ENCODE data around the gene COL27A1.

COL27A1 gene

DNA sequence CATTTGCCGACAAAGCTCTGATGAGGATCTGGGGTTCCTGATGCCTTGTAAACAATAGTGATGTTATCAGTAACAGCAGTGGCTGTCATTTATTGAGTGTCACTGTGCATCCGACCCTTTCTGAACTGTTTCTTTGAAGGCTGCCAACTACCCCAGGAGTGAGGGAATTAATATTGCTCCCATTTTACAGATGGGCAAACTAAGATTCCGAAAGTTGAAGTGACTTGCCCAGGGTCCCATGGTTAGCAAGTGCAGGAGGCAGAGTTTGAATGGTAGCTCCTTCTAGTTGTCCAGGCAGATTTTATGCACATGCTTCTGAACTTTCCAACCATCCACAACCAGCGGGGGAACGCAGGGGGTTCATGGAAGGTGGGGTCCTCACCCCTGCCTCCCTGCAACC, 81.9 kb downstream of the COL27A1 start:
- TF ChIP-seq ZNF37A (tag by site-specific recombination; IDR thresholded peaks at IDR 0.05) (no peak), SETDB1 (IDR thresholded peaks at IDR 0.05; ENCODE audit: insufficient read length, low read length) (no peak), BCL11A (tag by site-specific recombination; IDR thresholded peaks at IDR 0.05; ENCODE audit: low read depth) (no peak), ZNF157 (tag by site-specific recombination; IDR thresholded peaks at IDR 0.05) (no peak)
- Histone ChIP-seq H3K27ac (ENCODE audit: extremely low read depth, low read depth, low read length) (no peak overlapping the region), H3K4me1 (ENCODE audit: control insufficient read depth, insufficient read depth, low read length) (no peaks in the 10 kb centered on the region), H3K4me3 (ENCODE audit: low read depth, low read length) (no peak overlapping the region), H3K9me3 (ENCODE audit: control insufficient read depth, insufficient read depth, low read depth, low read length) (no peaks in the 10 kb centered on the region), H3K36me3 (ENCODE audit: control insufficient read depth in 2 of 2, insufficient read depth in 1 of 2, low read length in 2 of 2) (no peaks in the 10 kb centered on the region)
- ChIA-PET CTCF (interaction anchor here (0.7 to 1.6 kb wide), 3 partner anchors 27 to 130 kb away, joined by 4 to 5 read pairs (median 4); no protein-coding TSS in a partner anchor), POLR2A (no interaction called here)

GRCh38 chr9:114237781-114238180, 82.4 kb downstream of the COL27A1 start:
- TF ChIP-seq ZNF302 (tag by site-specific recombination; IDR thresholded peaks at IDR 0.05; ENCODE audit: low read depth), result no peak
- TF ChIP-seq, protein P1, sequence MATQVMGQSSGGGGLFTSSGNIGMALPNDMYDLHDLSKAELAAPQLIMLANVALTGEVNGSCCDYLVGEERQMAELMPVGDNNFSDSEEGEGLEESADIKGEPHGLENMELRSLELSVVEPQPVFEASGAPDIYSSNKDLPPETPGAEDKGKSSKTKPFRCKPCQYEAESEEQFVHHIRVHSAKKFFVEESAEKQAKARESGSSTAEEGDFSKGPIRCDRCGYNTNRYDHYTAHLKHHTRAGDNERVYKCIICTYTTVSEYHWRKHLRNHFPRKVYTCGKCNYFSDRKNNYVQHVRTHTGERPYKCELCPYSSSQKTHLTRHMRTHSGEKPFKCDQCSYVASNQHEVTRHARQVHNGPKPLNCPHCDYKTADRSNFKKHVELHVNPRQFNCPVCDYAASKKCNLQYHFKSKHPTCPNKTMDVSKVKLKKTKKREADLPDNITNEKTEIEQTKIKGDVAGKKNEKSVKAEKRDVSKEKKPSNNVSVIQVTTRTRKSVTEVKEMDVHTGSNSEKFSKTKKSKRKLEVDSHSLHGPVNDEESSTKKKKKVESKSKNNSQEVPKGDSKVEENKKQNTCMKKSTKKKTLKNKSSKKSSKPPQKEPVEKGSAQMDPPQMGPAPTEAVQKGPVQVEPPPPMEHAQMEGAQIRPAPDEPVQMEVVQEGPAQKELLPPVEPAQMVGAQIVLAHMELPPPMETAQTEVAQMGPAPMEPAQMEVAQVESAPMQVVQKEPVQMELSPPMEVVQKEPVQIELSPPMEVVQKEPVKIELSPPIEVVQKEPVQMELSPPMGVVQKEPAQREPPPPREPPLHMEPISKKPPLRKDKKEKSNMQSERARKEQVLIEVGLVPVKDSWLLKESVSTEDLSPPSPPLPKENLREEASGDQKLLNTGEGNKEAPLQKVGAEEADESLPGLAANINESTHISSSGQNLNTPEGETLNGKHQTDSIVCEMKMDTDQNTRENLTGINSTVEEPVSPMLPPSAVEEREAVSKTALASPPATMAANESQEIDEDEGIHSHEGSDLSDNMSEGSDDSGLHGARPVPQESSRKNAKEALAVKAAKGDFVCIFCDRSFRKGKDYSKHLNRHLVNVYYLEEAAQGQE (tag by site-specific recombination; IDR thresholded peaks at IDR 0.05), result no peak
- TF ChIP-seq SALL2 (tag by site-specific recombination; IDR thresholded peaks at IDR 0.05; ENCODE audit: borderline replicate concordance), result no peak
- no peak for TF ChIP-seq ZNF16 (tag by site-specific recombination; IDR thresholded peaks at IDR 0.05; ENCODE audit: low read depth)
- TF ChIP-seq TRIM28 (IDR thresholded peaks at IDR 0.05; ENCODE audit: borderline replicate concordance, low read length), result no peak
- TF ChIP-seq HIC1 (tag by site-specific recombination; IDR thresholded peaks at IDR 0.05), result no peak
- TF ChIP-seq ZNF394 (tag by site-specific recombination; IDR thresholded peaks at IDR 0.05; ENCODE audit: borderline replicate concordance), result no peak
- no peak for TF ChIP-seq ZNF341 (tag by site-specific recombination; IDR thresholded peaks at IDR 0.05; ENCODE audit: low read depth)
- TF ChIP-seq, protein P2, sequence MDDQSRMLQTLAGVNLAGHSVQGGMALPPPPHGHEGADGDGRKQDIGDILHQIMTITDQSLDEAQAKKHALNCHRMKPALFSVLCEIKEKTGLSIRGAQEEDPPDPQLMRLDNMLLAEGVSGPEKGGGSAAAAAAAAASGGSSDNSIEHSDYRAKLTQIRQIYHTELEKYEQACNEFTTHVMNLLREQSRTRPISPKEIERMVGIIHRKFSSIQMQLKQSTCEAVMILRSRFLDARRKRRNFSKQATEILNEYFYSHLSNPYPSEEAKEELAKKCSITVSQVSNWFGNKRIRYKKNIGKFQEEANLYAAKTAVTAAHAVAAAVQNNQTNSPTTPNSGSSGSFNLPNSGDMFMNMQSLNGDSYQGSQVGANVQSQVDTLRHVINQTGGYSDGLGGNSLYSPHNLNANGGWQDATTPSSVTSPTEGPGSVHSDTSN (CRISPR knock-in tag; IDR thresholded peaks at IDR 0.05), result no peak
- no peak for TF ChIP-seq MZF1 (tag by site-specific recombination; IDR thresholded peaks at IDR 0.05; ENCODE audit: borderline replicate concordance)
- no peak overlapping the region for H3K27ac ChIP-seq (ENCODE audit: extremely low read depth, low read depth, low read length)
- H3K36me3 ChIP-seq (ENCODE audit: control insufficient read depth in 2 of 2, insufficient read depth in 1 of 2, low read length in 2 of 2), result no peaks in the 10 kb centered on the region
- ChIA-PET CTCF (interaction anchor here (0.7 to 1.6 kb wide), 2 partner anchors 19 to 53 kb away, joined by 3 to 5 read pairs; no protein-coding TSS in a partner anchor), POLR2A (no interaction called here)
- no peak overlapping the region for H3K4me3 ChIP-seq (ENCODE audit: low read depth, low read length)
- H3K4me1 ChIP-seq (ENCODE audit: control insufficient read depth, insufficient read depth, low read length), result no peaks in the 10 kb centered on the region
- H3K9me3 ChIP-seq (ENCODE audit: control insufficient read depth, insufficient read depth, low read depth, low read length), result no peaks in the 10 kb centered on the region

DNA sequence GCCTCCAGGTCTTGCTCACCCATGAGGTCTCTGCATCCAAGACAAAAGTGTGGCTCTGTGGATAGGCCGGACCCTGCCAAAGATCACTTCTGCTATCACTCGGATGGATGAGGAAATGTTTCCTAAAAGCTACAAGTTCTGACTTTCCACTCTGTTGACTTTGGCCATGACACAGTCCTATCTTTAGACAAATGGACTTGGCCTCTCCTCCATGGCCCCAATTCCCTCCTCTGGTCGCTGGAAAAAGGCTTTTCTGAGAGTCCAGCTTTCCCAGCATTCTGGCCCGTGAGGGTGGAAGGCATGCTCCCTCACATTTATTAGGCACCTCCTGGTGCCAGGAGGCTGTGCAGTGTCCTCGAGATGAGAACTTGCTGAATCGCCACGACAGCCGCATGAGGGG, 83.1 kb downstream of the COL27A1 start:
- Histone ChIP-seq H3K36me3 (ENCODE audit: control insufficient read depth in 2 of 2, insufficient read depth in 1 of 2, low read length in 2 of 2) (no peaks in the 10 kb centered on the region), H3K4me3 (ENCODE audit: low read depth, low read length) (no peak overlapping the region), H3K27ac (ENCODE audit: extremely low read depth, low read depth, low read length) (no peak overlapping the region), H3K4me1 (ENCODE audit: control insufficient read depth, insufficient read depth, low read length) (no peaks in the 10 kb centered on the region), H3K9me3 (ENCODE audit: control insufficient read depth, insufficient read depth, low read depth, low read length) (no peaks in the 10 kb centered on the region)
- POLR2A ChIA-PET, result no interaction called here
- CTCF ChIA-PET, result interaction anchor here (0.5 to 1.9 kb wide), 3 partner anchors 20 to 784 kb away, joined by 3 to 14 read pairs (median 3); no protein-coding TSS in a partner anchor
- TF ChIP-seq ZNF513 (tag by site-specific recombination; IDR thresholded peaks at IDR 0.05), result no peak
- TF ChIP-seq, protein P1 (tag by site-specific recombination; IDR thresholded peaks at IDR 0.05), result no peak
- no peak for TF ChIP-seq KLF8 (tag by site-specific recombination; IDR thresholded peaks at IDR 0.05)
- TF ChIP-seq, protein P2 (CRISPR knock-in tag; IDR thresholded peaks at IDR 0.05), result no peak
- TF ChIP-seq ZNF112 (tag by site-specific recombination; IDR thresholded peaks at IDR 0.05), result no peak

Measured in HEK293 (cell line).